DMS79 treated with DMSO at 0.1 percent for 48 hours (cell line): Measurements from ENCODE around the gene PRR23C.
"Not testable (repeated sequence)": the region's sequence is repeated elsewhere in the genome, so short reads cannot be mapped to it uniquely, and the experiment has no call there.

Source experiments
- DNase-seq: peaks from one replicate; lab custom pipeline; 2025; lab: John Stamatoyannopoulos, UW

PRR23C gene

GRCh38 chr3:139044366-139045210 is at the start of gene PRR23C:
Gene PRR23C, minus strand, starts transcription at chr3:139044892. Its CDS starts 272 bp downstream, at chr3:139044620.
- no peak for DNase-seq

- no peak for DNase-seq
These were observed 49.1 kb upstream of the PRR23C start for GRCh38 chr3:139093840-139094239.

DNA sequence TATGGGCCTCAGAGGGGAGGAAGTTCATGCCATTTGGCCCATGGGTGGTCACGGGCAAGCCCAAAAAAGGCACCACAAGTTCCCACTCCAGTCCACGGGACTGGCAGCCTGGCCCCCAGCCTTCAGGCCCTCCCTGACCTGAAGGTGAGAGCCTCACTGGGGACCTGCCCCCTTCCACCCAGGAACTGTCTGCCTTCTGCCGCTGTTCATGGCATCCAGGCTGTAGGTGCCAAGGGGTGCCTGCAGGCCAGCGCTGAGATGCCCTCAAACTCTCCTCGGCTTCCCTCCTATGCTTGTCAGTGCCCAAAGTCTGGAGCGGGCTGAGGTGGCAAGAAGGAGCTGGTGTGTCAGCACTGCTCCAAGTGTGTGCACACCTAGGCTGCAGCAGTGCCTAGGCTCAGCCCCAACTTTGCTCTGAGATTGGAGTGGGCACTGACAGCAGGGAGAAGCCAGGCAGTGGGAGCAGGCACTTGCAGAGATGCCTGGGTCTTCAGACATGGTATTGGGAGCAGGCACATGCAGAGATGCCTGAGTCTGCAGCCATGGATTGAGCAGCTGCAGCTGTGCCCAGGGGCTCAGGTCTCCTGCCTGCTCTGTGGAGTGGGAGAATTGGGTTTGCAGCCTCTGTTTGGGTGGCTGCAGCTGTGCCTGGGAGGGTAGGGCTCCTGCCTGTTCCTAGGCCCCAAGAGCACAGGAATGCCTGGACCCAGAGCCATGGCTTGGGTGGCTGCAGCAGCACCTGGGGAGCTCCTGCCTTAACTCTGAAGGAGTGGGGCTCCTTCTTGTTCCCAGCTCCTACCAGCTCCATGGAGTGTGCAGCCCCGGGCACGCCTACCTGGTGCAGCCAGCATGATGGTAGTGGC is 44.0 kb upstream of the PRR23C start:
- no peak for DNase-seq

DNA sequence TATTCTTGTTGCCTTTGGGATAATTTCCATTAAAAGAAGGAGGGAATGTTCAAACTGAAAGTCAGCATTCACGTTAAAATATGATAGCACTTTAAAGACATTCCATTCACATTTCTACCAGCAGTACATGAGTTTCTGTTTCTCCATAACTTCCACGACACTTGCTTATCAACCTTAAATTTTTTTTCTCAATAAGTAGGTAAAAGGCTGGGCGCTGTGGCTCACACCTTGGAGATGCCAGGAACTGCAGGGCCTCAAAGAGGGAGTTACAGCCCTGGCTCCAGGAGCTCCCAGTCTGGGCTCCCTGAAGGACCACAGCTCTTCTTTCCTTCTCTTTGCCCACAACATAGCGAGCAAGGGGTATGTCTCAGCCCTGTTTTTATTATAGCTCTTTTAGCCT is 42.9 kb upstream of the PRR23C start:
- no peak for DNase-seq

GRCh38 chr3:139084176-139084575 is 39.5 kb upstream of the PRR23C start:
- DNase-seq, result no peak

- DNase-seq, result no peak
These were observed 29.9 kb upstream of the PRR23C start for GRCh38 chr3:139074565-139075115.

- no peak for DNase-seq
These were observed 18.2 kb upstream of the PRR23C start for GRCh38 chr3:139062918-139063317.

- no peak for DNase-seq
These were observed 8.3 kb upstream of the PRR23C start for GRCh38 chr3:139052802-139053600.

DNA sequence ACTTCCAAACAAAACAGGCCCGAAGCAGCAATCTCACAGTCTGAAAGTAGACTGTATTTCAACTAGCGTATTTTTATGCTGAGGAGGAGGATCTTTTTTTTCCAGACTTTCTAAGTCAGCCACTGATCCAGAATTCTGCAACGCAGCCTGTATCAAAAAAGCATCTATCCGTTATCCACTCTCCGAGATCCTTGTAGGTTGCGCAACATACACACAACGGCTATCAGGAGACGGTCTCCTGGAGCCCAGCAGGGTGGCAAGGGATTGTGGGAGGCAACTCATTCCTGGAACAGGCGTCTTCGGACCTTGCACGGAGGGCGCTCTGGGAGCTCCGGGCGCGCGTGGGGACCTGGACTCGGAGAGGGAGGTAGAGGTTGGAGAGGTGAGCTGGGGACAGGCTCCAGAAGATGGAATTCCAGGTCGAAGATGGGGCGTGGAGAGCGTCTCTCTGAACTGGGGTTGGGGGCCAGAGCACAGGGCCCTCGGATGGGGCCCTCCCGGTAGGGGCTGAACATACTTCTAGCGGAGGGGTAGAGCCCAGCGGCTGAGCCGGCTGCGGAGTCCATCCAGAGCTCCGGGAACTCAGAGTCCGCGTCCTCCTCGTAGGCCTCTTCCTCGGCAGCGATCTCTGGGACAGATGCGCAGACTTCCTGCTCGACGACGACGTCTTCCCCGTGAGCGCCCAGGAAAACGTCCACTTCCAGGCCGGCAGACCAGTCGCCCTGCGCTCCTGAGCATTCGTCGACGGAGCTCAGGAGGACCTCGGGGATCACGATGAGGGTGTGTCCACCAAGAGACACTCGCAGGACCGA is 932 bp downstream of the PRR23C start:
- DNase-seq, result no peak

DNA sequence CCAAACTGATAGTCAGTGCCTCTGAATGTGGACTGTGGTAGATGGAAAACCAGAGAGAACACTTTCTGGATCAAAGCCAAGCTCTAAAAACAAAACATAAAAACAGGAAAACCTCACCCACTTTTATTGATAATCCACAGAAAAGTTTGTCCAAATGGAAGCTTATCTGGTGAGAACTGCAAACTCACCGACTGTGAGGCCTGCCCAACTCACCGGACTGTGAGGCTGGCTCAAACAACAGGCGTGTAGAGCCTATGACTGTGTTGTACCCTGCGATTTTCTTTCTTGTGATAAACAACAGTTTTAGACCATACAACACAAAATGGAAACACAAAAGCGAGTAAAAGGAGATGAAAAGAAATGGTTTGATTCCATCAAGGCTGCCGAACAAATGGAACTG is 7.2 kb downstream of the PRR23C start:
- DNase-seq, result no peak

GRCh38 chr3:139032326-139033002 is 12.2 kb downstream of the PRR23C start:
- DNase-seq, result no peak

DNA sequence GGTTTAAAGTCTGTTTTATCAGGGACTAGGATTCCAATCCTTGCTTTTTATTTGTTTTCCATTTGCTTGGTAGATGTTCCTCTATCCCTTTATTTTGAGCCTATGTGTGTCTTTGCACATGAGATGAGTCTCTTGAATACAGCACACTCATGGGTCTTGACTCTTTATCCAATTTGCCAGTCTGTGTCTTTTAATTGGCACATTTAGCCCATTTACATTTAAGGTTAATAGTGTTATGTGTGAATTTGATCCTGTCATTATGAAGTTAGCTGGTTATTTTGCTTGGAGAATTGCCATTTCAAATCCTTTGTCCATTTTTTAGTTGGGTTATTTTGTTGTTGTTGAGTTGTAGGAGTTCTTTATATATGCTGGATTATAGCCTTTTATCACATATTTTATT is 14.1 kb downstream of the PRR23C start:
- DNase-seq, result not testable (repeated sequence)

DNA sequence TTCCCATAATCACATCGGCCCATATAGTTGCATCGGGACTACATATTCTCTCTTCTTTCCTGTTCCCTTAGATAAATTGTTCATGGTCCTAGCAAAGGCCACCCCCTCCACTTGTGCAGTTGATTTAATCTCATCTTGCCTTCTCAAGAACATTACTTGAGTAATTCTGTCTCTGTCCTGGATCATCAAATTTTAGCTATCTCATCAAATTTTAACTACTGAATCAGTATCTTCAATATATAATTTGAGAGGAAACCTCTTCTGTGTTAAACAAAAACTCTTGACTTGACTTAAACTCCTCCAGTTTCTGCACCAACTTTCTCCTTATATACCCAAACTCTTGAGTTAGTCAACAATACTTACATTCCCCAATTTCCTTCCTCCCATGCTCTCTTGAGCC is 19.7 kb downstream of the PRR23C start:
- DNase-seq, result no peak

- DNase-seq, result no peak
These were observed 23.8 kb downstream of the PRR23C start, which contains the start of gene PRR23B for GRCh38 chr3:139020868-139021234. Gene PRR23B, minus strand, starts transcription at chr3:139020926. Its CDS starts 265 bp downstream, at chr3:139020661.

DNA sequence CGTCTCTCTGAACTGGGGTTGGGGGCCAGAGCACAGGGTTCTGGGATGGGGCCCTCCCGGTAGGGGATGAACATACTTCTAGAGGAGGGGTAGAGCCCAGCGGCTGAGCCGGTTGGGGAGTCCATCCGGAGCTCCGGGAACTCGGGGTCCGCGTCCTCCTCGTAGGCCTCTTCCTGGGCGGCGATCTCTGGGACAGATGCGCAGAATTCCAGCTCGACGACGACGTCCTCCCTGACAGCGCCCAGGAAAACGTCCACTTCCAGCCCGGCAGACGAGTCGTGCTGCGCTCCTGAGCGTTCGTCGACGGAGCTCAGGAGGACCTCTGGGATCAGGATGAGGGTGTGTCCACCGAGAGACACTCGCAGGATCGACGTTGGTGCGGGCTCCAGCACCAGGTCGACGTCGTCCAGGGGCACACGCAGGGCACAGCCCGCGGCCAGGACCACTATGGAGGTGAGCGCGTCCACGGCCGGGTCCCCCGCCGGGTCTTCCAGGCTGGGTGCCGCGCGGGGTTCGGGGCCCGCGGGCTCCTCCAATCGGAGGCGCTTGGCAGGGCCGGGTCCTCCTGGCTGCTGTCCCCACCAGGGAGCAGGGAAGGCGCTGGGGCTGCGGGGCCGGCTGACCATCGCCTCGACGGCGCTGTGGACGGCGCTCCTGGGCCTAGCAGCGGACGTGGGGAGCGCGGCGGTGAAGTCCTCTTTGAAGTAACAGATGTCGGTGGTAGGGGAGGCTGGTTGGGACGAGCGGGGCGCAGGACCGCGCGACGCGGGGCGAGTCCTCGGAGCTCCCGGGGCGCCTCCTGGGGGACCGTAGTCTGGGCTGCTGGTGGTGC is 24.4 kb downstream of the PRR23C start:
- no peak for DNase-seq

DNA sequence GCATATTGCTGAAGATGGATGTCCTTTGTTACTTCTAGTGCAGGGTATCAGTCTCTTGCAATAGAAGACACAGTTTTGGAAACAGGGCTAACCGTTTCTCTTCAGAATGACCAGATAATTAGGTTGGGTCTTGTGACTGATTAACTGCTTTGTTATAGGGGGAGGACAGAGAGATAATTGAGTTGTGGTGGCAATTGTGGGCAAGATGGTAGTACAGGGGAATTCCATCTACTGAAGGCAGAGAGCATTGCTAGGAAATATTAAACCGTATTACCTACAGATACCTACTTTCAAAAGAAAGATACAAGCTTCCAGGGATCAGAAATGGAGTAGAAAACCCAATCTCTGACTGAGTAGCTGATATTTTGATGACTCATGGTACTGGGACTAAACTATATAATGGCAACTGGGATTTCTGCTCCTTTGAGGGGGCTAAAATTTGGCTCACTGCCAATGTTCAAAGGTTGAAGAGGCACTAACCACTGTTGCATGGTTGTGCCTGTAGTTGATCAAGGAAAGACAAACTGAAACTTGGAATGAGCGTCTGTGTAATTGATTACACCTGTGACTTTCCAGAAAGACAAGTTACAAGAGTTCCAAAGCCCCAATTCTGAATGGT is 28.2 kb downstream of the PRR23C start:
- DNase-seq, result peak; percentile 35

DNA sequence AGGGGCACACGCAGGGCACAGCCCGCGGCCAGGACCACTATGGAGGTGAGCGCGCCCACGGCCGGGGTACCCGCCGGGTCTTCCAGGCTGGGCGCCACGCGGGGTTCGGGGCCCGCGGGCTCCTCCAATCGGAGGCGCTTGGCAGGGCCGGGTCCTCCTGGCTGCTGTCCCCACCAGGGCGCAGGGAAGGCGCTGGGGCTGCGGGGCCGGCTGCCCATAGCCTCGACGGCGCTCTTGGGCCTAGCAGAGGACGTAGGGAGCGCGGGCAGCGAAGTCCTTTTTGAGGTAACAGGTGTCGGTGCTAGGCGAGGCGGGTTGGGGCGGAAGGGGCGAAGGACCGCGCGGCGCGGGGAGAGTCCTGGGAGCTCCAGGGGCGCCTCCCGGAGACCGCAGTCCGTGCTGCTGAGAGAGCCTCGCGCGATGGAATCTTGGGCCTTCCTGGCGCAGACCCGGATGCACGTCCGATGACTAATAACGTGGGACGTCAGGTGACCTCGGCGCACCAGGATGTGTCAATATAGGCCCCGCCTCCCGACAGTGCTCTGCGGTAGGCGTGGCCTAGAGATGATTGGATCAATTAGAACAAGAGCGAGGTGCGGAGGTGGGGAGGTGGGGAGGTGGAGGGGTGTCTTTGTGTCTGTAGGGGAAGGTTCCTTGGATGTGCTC is 38.5 kb downstream of the PRR23C start, which contains the start of gene PRR23A:
PRR23A (minus strand) TSS at position 218 of the 666 bp plus-strand sequence; CDS start at position 218, 0 bp downstream.
- DNase-seq, result no peak

DNA sequence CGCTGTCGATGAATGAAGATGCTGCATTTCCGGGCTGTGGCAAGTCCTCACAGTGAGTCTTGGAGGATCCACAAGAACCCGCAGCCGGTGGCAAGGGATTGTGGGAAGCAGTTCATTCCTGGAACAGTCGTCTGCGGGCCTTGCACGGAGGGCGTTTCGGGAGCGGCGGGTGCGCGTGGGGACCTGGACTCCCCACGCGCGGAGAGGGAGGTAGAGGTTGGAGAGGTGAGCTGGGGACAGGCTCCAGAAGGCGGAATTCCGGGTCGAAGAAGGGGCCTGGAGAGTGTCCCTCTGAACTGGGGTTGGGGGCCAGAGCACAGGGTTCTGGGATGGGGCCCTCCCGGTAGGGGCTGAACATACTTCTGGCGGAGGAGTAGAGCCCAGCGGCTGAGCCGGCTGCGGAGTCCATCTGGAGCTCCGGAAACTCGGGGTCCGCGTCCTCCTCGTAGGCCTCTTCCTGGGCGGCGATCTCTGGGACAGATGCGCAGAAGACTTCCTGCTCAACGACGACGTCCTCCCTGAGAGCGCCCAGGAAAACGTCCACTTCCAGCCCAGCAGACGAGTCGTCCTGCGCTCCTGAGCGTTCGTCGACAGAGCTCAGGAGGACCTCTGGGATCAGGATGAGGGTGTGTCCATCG is 39.2 kb downstream of the PRR23C start:
- DNase-seq, result no peak
